ENCODE results near the gene TRMT112. TPM values are rescaled to one million over a fixed set of nuclear protein-coding genes. Genes with fewer than 3 reads are reported as not detected.
"Not testable (repeated sequence)": the region's sequence is repeated elsewhere in the genome, so short reads cannot be mapped to it uniquely, and the experiment has no call there.

The TRMT112 gene
- total and polyA plus RNA-seq, 2 experiments from 2014 or later = 210 to 292 TPM

GRCh38 chr11:64327375-64327774 lies 10.0 kb upstream of the TRMT112 start:
- no peak for TF ChIP-seq CTCF (IDR thresholded peaks at IDR 0.05; ENCODE audit: poor library complexity)
- TF ChIP-seq EZH2 (IDR thresholded peaks at IDR 0.05; ENCODE audit: borderline replicate concordance) = no peak
- no peak for TF ChIP-seq EZH2phosphoT487 (IDR thresholded peaks at IDR 0.05; ENCODE audit: low read depth, severe bottlenecking, unreplicated experiment)
- H3K9me3 ChIP-seq (ENCODE audit: low read depth) = no peaks in the 10 kb centered on the region
- no peaks in the 10 kb centered on the region for H3K4me1 ChIP-seq (ENCODE audit: insufficient read depth)
- H3K27ac ChIP-seq = no peak overlapping the region
- H3K4me2 ChIP-seq = no peak overlapping the region
- H3K79me2 ChIP-seq = no peaks in the 10 kb centered on the region
- WGBS (ENCODE audit: low lambda C conversion rate, missing lambda C conversion rate) = 83% methylated on average over 2 of the region's 2 CpGs
- no peaks in the 10 kb centered on the region for H3K27me3 ChIP-seq
- no peak overlapping the region for H3K4me3 ChIP-seq
- H3K36me3 ChIP-seq (replicated peaks; ENCODE audit: insufficient read depth, low read depth) = no peaks in the 10 kb centered on the region
- H2AFZ ChIP-seq = no peak overlapping the region
- DNase-seq (ENCODE audit: low spot score) = no peak
- no peaks in the 10 kb centered on the region for H3K9me2 ChIP-seq (replicated peaks; ENCODE audit: insufficient read depth)
- no peaks in the 10 kb centered on the region for H4K20me1 ChIP-seq (ENCODE audit: insufficient read depth, poor library complexity, severe bottlenecking)

GRCh38 chr11:64324692-64325469 lies 7.5 kb upstream of the TRMT112 start:
- Histone ChIP-seq H3K79me2 (no peaks in the 10 kb centered on the region), H3K9me3 (ENCODE audit: low read depth) (no peaks in the 10 kb centered on the region), H3K9me2 (replicated peaks; ENCODE audit: insufficient read depth) (no peaks in the 10 kb centered on the region), H3K27me3 (no peaks in the 10 kb centered on the region), H3K4me1 (ENCODE audit: insufficient read depth) (peaks cover 15% of the 10 kb centered on the region), H2AFZ (no peak overlapping the region), H3K27ac (no peak overlapping the region), H3K4me3 (no peak overlapping the region), H3K4me2 (no peak overlapping the region), H4K20me1 (ENCODE audit: insufficient read depth, poor library complexity, severe bottlenecking) (no peaks in the 10 kb centered on the region), H3K36me3 (replicated peaks; ENCODE audit: insufficient read depth, low read depth) (no peaks in the 10 kb centered on the region)
- TF ChIP-seq CTCF (IDR thresholded peaks at IDR 0.05; ENCODE audit: poor library complexity) = no peak
- no peak for TF ChIP-seq EZH2 (IDR thresholded peaks at IDR 0.05; ENCODE audit: borderline replicate concordance)
- TF ChIP-seq EZH2phosphoT487 (IDR thresholded peaks at IDR 0.05; ENCODE audit: low read depth, severe bottlenecking, unreplicated experiment) = no peak
- WGBS (ENCODE audit: low lambda C conversion rate, missing lambda C conversion rate) = 83% methylated on average over 11 of the region's 11 CpGs
- DNase-seq (ENCODE audit: low spot score) = peak; percentile 3

DNA sequence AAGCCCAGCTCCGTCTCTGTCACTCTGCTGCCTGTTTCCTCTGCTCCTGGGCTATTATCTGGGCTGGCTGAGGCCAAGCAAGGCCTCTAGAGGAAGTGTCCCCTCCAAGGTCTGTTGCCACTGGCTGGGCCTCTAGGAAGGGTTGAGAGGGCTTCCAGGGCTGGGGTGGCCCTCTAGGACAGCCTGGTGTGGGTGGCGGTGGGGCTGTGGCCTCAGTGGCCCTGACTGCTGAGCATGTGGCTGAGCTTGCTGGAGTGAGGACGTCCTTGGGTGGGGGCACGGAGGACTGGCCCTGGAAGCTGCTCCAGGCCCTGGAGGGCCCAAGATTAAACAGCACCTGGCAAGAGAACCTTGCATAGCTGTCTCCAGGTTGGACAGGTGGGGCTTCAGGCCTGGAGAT lies 6.6 kb upstream of the TRMT112 start:
- H3K9me3 ChIP-seq (ENCODE audit: low read depth); H3K4me2 ChIP-seq; H2AFZ ChIP-seq; H3K27me3 ChIP-seq; H3K79me2 ChIP-seq; H3K27ac ChIP-seq; H3K36me3 ChIP-seq (replicated peaks; ENCODE audit: insufficient read depth, low read depth); H4K20me1 ChIP-seq (ENCODE audit: insufficient read depth, poor library complexity, severe bottlenecking); H3K9me2 ChIP-seq (replicated peaks; ENCODE audit: insufficient read depth); H3K4me3 ChIP-seq: not testable (repeated sequence)
- WGBS (ENCODE audit: low lambda C conversion rate, missing lambda C conversion rate) = 89% methylated on average over 4 of the region's 4 CpGs
- peaks cover 18% of the 10 kb centered on the region for H3K4me1 ChIP-seq (ENCODE audit: insufficient read depth)
- DNase-seq (ENCODE audit: low spot score) = peak; percentile 2

GRCh38 chr11:64323373-64323772 lies 6.0 kb upstream of the TRMT112 start:
- H4K20me1 ChIP-seq (ENCODE audit: insufficient read depth, poor library complexity, severe bottlenecking) = no peaks in the 10 kb centered on the region
- no peaks in the 10 kb centered on the region for H3K27me3 ChIP-seq
- no peak overlapping the region for H3K4me3 ChIP-seq
- H3K27ac ChIP-seq = no peak overlapping the region
- no peaks in the 10 kb centered on the region for H3K36me3 ChIP-seq (replicated peaks; ENCODE audit: insufficient read depth, low read depth)
- 87% methylated on average over 5 of the region's 5 CpGs for WGBS (ENCODE audit: low lambda C conversion rate, missing lambda C conversion rate)
- TF ChIP-seq EZH2 (IDR thresholded peaks at IDR 0.05; ENCODE audit: borderline replicate concordance) = no peak
- no peak for TF ChIP-seq EZH2phosphoT487 (IDR thresholded peaks at IDR 0.05; ENCODE audit: low read depth, severe bottlenecking, unreplicated experiment)
- H3K4me2 ChIP-seq = no peak overlapping the region
- no peak overlapping the region for H2AFZ ChIP-seq
- peaks cover 20% of the 10 kb centered on the region for H3K4me1 ChIP-seq (ENCODE audit: insufficient read depth)
- peak; percentile 3 for DNase-seq (ENCODE audit: low spot score)
- no peaks in the 10 kb centered on the region for H3K9me3 ChIP-seq (ENCODE audit: low read depth)
- no peaks in the 10 kb centered on the region for H3K9me2 ChIP-seq (replicated peaks; ENCODE audit: insufficient read depth)
- H3K79me2 ChIP-seq = peaks cover 14% of the 10 kb centered on the region
